Mesendoderm (in vitro differentiated cells): ENCODE measurements around the gene SOCS6.
A peak's percentile ranks its signal among the peaks of the same experiment; 100 is the strongest.

Experiments
- DNase-seq: peaks from one replicate; pipeline ENCODE4 v3.0.0; 2013
- H2AK5ac ChIP-seq: 2 replicates; pipeline ENCODE4 v1.6.1; 2013; ENCODE audit warnings: low read length, inconsistent platforms
- H2BK120ac ChIP-seq: 2 replicates; pipeline ENCODE4 v1.6.1; 2013; ENCODE audit warnings: low read depth, mild to moderate bottlenecking, low read length, moderate library complexity, mixed read lengths
- H2BK15ac ChIP-seq: replicated peaks from 2 replicates; pipeline ENCODE4 v1.6.1; 2013; ENCODE audit warnings: low read depth, mild to moderate bottlenecking, moderate library complexity
- H2BK5ac ChIP-seq: 2 replicates; pipeline ENCODE4 v1.6.1; 2013; ENCODE audit warnings: low read length, inconsistent platforms
- H3K18ac ChIP-seq: 2 replicates; pipeline ENCODE4 v1.6.1; 2013; ENCODE audit warnings: mild to moderate bottlenecking, low read length, mixed read lengths
- H3K23ac ChIP-seq: one replicate; pipeline ENCODE4 v1.6.1; 2013; ENCODE audit warnings: low read length
- H3K27ac ChIP-seq: 2 replicates; pipeline ENCODE4 v1.5.1; 2013; ENCODE audit warnings: low read depth, mild to moderate bottlenecking, inconsistent platforms, low read length, moderate library complexity
- H3K27me3 ChIP-seq: 2 replicates; pipeline ENCODE4 v1.6.1; 2013; ENCODE audit warnings: low read length, control low read depth, mild to moderate bottlenecking, inconsistent platforms; ENCODE audit not compliant: insufficient read depth, poor library complexity
- H3K36me3 ChIP-seq: 2 replicates; pipeline ENCODE4 v1.6.1; 2013; ENCODE audit warnings: low read length, inconsistent platforms; ENCODE audit not compliant: control insufficient read depth, insufficient read depth
- H3K4ac ChIP-seq: one replicate; pipeline ENCODE4 v1.6.1; 2013; ENCODE audit warnings: low read depth, mild to moderate bottlenecking, low read length, moderate library complexity
- H3K4me1 ChIP-seq: 2 replicates; pipeline ENCODE4 v1.6.1; 2013; ENCODE audit warnings: low read depth, low read length, inconsistent platforms; ENCODE audit not compliant: control insufficient read depth
- H3K4me2 ChIP-seq: 2 replicates; pipeline ENCODE4 v1.6.1; 2013; ENCODE audit warnings: low read length
- H3K4me3 ChIP-seq: 2 replicates; pipeline ENCODE4 v1.5.1; 2013; ENCODE audit warnings: mild to moderate bottlenecking, low read length
- H3K56ac ChIP-seq: one replicate; pipeline ENCODE4 v1.6.1; 2013; ENCODE audit warnings: low read length
- H3K79me1 ChIP-seq: 2 replicates; pipeline ENCODE4 v1.6.1; 2013; ENCODE audit warnings: low read length, inconsistent platforms
- H3K79me2 ChIP-seq: 2 replicates; pipeline ENCODE4 v1.6.1; 2013; ENCODE audit warnings: mild to moderate bottlenecking, low read length; ENCODE audit not compliant: control insufficient read depth, insufficient read depth
- H3K9ac ChIP-seq: 2 replicates; pipeline ENCODE4 v1.6.1; 2013; ENCODE audit warnings: low read length, inconsistent platforms
- H4K5ac ChIP-seq: one replicate; pipeline ENCODE4 v1.6.1; 2013; ENCODE audit warnings: low read length
- H4K8ac ChIP-seq: one replicate; pipeline ENCODE4 v1.6.1; 2013; ENCODE audit warnings: low read depth, mild to moderate bottlenecking, control low read depth, low read length, moderate library complexity
- WGBS: extraction: QIAGEN DNeasy Blood & Tissue Kit; methylation state at CpG from one replicate; pipeline ENCODE4 v1.1.7; 2013; ENCODE audit warnings: low lambda C conversion rate, missing lambda C conversion rate; ENCODE audit not compliant: insufficient coverage; ENCODE audit errors: extremely low coverage; 5-methylcytosine and 5-hydroxymethylcytosine counted together

The SOCS6 gene

DNA sequence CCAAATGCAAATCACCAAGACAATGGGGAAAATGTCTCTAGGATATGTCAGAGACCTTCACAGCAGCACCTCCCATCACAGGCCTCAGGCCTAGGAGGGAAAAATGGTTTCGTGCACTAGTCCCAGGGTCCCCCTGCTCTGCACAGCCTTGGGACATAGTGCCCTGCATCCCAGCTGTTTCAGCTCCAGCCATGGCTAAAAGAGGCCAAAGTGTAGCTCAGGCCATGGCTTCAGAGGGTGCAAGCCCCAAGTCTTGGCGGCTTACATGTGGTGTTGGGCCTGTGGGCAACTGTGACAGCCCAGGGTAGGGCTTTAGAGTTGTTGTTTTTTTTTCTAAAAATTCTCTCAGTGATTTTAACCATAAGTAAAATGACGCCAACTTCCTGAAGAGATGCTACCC lies 25.5 kb upstream of the SOCS6 start:
- Histone ChIP-seq H3K36me3 (no peaks in the 10 kb centered on the region), H3K56ac (no peak overlapping the region), H2AK5ac (no peak overlapping the region), H3K4me1 (no peaks in the 10 kb centered on the region), H3K79me2 (no peaks in the 10 kb centered on the region), H3K4me3 (no peak overlapping the region), H4K5ac (no peak overlapping the region), H3K18ac (no peak overlapping the region), H2BK120ac (no peak overlapping the region), H2BK15ac (no peak overlapping the region), H3K79me1 (no peaks in the 10 kb centered on the region), H3K9ac (no peak overlapping the region), H3K27ac (no peak overlapping the region), H3K23ac (no peak overlapping the region), H2BK5ac (no peak overlapping the region), H3K4ac (no peak overlapping the region), H3K4me2 (no peak overlapping the region), H3K27me3 (no peaks in the 10 kb centered on the region), H4K8ac (no peak overlapping the region)
- WGBS: no CpG with 5 or more reads among the region's 3 CpGs
- no peak for DNase-seq

DNA sequence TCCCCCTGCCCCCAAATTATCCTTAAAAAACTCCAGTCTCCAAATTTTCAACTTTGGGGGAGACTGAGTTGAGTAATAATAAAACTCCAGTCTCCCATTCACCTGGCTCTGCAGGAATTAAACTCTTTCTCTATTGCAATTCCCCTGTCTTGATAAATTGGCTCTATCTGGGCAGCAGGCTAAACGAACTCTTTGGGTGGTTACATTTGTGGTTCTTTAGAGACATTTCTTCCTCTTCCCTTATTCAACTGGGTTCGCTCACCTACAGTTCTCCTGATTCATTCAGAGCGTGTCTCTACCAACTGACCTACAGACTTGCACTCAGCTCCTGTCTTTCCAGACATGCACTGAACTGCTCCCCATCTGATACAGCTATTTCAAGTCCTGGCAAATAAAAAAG lies 17.1 kb upstream of the SOCS6 start:
- Histone ChIP-seq H3K4me1 (no peaks in the 10 kb centered on the region), H3K23ac (no peak overlapping the region), H4K8ac (no peak overlapping the region), H3K9ac (no peak overlapping the region), H3K4ac (no peak overlapping the region), H4K5ac (no peak overlapping the region), H2BK120ac (no peak overlapping the region), H3K56ac (no peak overlapping the region), H3K27me3 (no peaks in the 10 kb centered on the region), H2BK5ac (no peak overlapping the region), H3K79me1 (no peaks in the 10 kb centered on the region), H2BK15ac (no peak overlapping the region), H3K4me2 (no peak overlapping the region), H3K36me3 (no peaks in the 10 kb centered on the region), H2AK5ac (no peak overlapping the region), H3K79me2 (no peaks in the 10 kb centered on the region), H3K4me3 (no peak overlapping the region), H3K27ac (no peak overlapping the region), H3K18ac (no peak overlapping the region)
- no peak for DNase-seq
- no CpG with 5 or more reads among the region's 3 CpGs for WGBS

DNA sequence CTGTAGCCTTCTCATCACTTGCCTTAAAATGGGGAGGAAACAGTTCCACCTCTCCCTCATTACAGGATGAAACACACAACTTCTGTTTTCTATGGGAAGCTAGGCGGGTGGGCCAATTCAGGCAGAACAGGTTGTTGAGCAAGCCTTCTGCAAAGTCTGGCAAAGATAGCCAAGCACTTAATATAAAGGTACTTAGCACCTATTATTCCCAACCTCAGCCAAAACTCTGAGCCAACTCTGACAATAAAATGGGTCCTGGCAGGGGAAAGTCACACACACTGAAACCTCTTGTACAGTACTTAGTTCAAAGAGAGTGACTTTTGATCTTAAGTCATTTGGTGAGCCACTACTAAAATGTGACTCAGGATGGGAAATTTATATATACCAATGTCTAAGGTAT lies 15.8 kb upstream of the SOCS6 start:
- no peak for DNase-seq
- no CpG with 5 or more reads among the region's 1 CpG for WGBS

DNA sequence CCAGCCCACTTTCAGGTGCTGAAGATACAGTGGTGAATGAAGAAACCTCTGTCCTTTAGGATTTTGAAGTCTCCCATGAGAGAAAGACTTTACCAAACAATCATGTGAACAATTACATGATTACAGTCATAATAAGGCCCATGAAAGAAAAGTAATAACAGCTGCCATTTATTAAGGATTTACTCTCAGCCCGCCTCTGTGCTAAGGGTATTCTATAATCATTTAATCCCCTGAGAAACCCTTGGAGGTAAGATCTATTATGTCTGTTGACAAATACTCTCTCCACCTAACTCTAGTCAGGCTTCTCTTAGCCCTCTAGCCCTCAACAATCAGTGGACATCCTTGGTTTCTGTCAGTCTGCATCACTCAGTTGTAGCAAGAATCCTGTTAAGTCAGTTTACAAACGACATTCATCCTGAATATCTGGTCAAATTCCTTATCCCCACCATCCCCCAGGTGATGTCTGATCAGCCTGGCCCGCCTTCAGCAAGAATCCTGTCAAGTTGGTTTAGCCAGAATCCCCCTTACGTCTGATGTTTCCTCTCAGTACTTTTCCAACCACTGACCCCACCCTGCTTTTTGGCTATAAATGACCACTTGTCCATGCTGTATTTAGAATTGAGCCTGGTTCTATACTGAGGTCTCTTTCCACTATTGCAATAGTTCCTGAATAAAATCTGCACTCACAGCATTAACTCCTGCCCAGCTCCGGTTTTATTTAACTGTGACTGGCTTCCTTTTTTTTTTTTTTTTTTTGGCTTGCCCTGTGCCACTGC lies 12.2 kb upstream of the SOCS6 start:
- no peaks in the 10 kb centered on the region for H3K36me3 ChIP-seq
- H3K79me1 ChIP-seq: no peaks in the 10 kb centered on the region
- no peak overlapping the region for H4K5ac ChIP-seq
- H3K4me1 ChIP-seq: no peaks in the 10 kb centered on the region
- WGBS: no CpG with 5 or more reads among the region's 5 CpGs
- H2BK5ac ChIP-seq: no peak overlapping the region
- H3K9ac ChIP-seq: no peak overlapping the region
- DNase-seq: peak; percentile 70
- no peak overlapping the region for H3K4me3 ChIP-seq
- no peak overlapping the region for H3K56ac ChIP-seq
- no peak overlapping the region for H3K23ac ChIP-seq
- H3K18ac ChIP-seq: no peak overlapping the region
- no peak overlapping the region for H2BK120ac ChIP-seq
- H3K27me3 ChIP-seq: no peaks in the 10 kb centered on the region
- H3K4me2 ChIP-seq: no peak overlapping the region
- H4K8ac ChIP-seq: no peak overlapping the region
- no peaks in the 10 kb centered on the region for H3K79me2 ChIP-seq
- no peak overlapping the region for H3K4ac ChIP-seq
- H2AK5ac ChIP-seq: no peak overlapping the region
- H3K27ac ChIP-seq: no peak overlapping the region
- H2BK15ac ChIP-seq: no peak overlapping the region

More for the DNA sequence above, 15.8 kb upstream of the SOCS6 start:
- Histone ChIP-seq H2AK5ac (no peak overlapping the region), H3K4ac (no peak overlapping the region), H3K27ac (no peak overlapping the region), H3K36me3 (no peaks in the 10 kb centered on the region), H4K5ac (no peak overlapping the region), H3K18ac (no peak overlapping the region), H3K9ac (no peak overlapping the region), H3K79me2 (no peaks in the 10 kb centered on the region), H3K4me1 (no peaks in the 10 kb centered on the region), H3K27me3 (no peaks in the 10 kb centered on the region), H3K79me1 (no peaks in the 10 kb centered on the region), H3K4me2 (no peak overlapping the region), H2BK120ac (no peak overlapping the region), H2BK15ac (no peak overlapping the region), H3K4me3 (no peak overlapping the region), H4K8ac (no peak overlapping the region), H3K23ac (no peak overlapping the region), H2BK5ac (no peak overlapping the region), H3K56ac (no peak overlapping the region)

DNA sequence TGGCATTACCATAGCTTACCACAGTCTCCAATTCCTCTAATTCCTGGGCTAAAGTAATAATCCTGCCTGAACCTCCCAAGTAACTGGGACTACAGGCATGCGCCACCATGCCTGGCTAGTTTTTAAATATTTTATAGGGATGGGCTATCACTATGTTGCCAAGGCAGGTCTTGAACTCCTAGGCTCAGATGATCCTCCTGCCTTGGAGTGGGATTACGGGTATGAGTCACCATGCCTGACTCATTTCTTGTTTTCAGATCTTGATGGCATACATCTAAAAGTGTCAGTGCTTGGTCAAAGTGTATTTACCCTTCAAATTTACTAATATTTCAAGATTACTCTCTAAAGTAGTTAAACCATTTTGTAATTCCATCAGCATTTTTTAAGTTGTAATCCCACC lies 9.4 kb upstream of the SOCS6 start:
- Histone ChIP-seq H4K8ac (no peak overlapping the region), H2BK5ac (no peak overlapping the region), H3K56ac (no peak overlapping the region), H3K4me1 (no peaks in the 10 kb centered on the region), H3K27ac (no peak overlapping the region), H4K5ac (no peak overlapping the region), H2BK120ac (no peak overlapping the region), H3K79me1 (no peaks in the 10 kb centered on the region), H2AK5ac (no peak overlapping the region), H3K79me2 (no peaks in the 10 kb centered on the region), H3K4me2 (no peak overlapping the region), H3K27me3 (no peaks in the 10 kb centered on the region), H3K23ac (no peak overlapping the region), H3K4ac (no peak overlapping the region), H3K36me3 (no peaks in the 10 kb centered on the region), H2BK15ac (no peak overlapping the region), H3K9ac (no peak overlapping the region), H3K4me3 (no peak overlapping the region), H3K18ac (no peak overlapping the region)
- no peak for DNase-seq
- no CpG with 5 or more reads among the region's 2 CpGs for WGBS
